HCT116 (cell line): Measurements from ENCODE around the gene DKK2. TPM values are rescaled to one million over a fixed set of nuclear protein-coding genes. Genes with fewer than 3 reads are reported as not detected.

Experiments
- ATAC-seq: fragments of 200-7000 bp; cut with Tn5 transposase; 2 replicates; pipeline ENCODE4 v1.9.1; 2020; ENCODE audit warnings: mild to moderate bottlenecking, moderate library complexity
- BruUV-seq: library from RNA; stranded (reverse); fragments of 400-500 nt; replicated peaks from 2 replicates; lab custom pipeline; 2021; lab: Mats Ljungman, UMichigan
- CTCF ChIA-PET: fragments of 300-600 bp; sonication (Branson Sonifier 250); formaldehyde crosslinking; loops from one replicate; lab custom pipeline; 2021; ENCODE audit warnings: antibody characterized with exemption; lab: Charles Lee
- POLR2A ChIA-PET: fragments of 300-600, 350-600 bp; sonication (Branson Sonifier 250); formaldehyde crosslinking; loops from one replicate; lab custom pipeline; 2021; ENCODE audit warnings: antibody characterized with exemption; lab: Charles Lee
- RAD21 ChIA-PET, 2 experiments: fragments of 300-600 bp; sonication (Branson Sonifier 250); formaldehyde crosslinking; loops; one replicate each; lab custom pipeline; 2023; ENCODE audit warnings: low total read pairs in 2 of 2; ENCODE audit not compliant: uncharacterized antibody in 2 of 2, unreplicated experiment in 2 of 2, low non-redundant PET in 1 of 2; lab: Charles Lee
- DNase-seq: peaks from one replicate; pipeline ENCODE4 v3.0.0-alpha.2; 2010; ENCODE audit warnings: low read depth, low spot score
- H2AFZ ChIP-seq: fragments of 200-600 bp; shearing (Covaris generic), sonication (generic); 2 replicates; pipeline ENCODE4 v1.6.1; 2017; ENCODE audit warnings: low read depth, mixed run types, mixed read lengths, antibody characterized with exemption, low read length; ENCODE audit not compliant: poor library complexity, severe bottlenecking
- H3K27ac ChIP-seq: 2 replicates; pipeline ENCODE4 v1.5.1; 2012; ENCODE audit warnings: low read depth, low read length
- H3K27me3 ChIP-seq: fragments of 200-600 bp; sonication (generic); 2 replicates; pipeline ENCODE4 v1.6.1; 2016; ENCODE audit warnings: mixed run types, low read length, mixed read lengths; ENCODE audit not compliant: insufficient read depth
- H3K36me3 ChIP-seq, 2 experiments: fragments of 200-500 bp in 1 of 2; fragments of 200-600 bp in 1 of 2; sonication (Bioruptor generic) in 1 of 2; sonication (generic) in 1 of 2; 2 replicates each; pipeline versions ENCODE4 v1.5.1 to v1.6.1; 2014 to 2016; ENCODE audit warnings: low read length in 2 of 2, inconsistent platforms in 1 of 2, mixed read lengths in 1 of 2, mixed run types in 1 of 2; ENCODE audit not compliant: insufficient read depth in 2 of 2, control insufficient read depth in 1 of 2
- H3K4me1 ChIP-seq, 2 experiments: fragments of 200-600 bp in 1 of 2; sonication (generic) in 1 of 2; 2 replicates each; pipeline versions ENCODE4 v1.5.1 to v1.6.1; 2012 to 2017; ENCODE audit warnings: low read length in 2 of 2, inconsistent platforms in 1 of 2, mild to moderate bottlenecking in 1 of 2, mixed read lengths in 1 of 2, mixed run types in 1 of 2, moderate library complexity in 1 of 2; ENCODE audit not compliant: insufficient read depth in 2 of 2, control insufficient read depth in 1 of 2
- H3K4me2 ChIP-seq: fragments of 200-600 bp; sonication (generic); 2 replicates; pipeline ENCODE4 v1.6.1; 2017; ENCODE audit warnings: mixed run types, low read length, mixed read lengths
- H3K4me3 ChIP-seq, 2 experiments: fragments of 200-600 bp in 1 of 2; sonication (generic) in 1 of 2; replicated peaks in 1 of 2; 2 replicates each; pipeline ENCODE4 v1.5.1; 2011 to 2016; ENCODE audit warnings: low read length in 2 of 2, control low read depth in 1 of 2, low read depth in 1 of 2, mild to moderate bottlenecking in 1 of 2, mixed read lengths in 1 of 2, mixed run types in 1 of 2
- H3K79me2 ChIP-seq: fragments of 200-600 bp; sonication (generic); 2 replicates; pipeline ENCODE4 v1.6.1; 2017; ENCODE audit warnings: mild to moderate bottlenecking, mixed run types, low read length, moderate library complexity, mixed read lengths; ENCODE audit not compliant: insufficient read depth
- H3K9ac ChIP-seq: fragments of 200-600 bp; sonication (generic); 2 replicates; pipeline ENCODE4 v1.6.1; 2016; ENCODE audit warnings: low read length, mixed read lengths
- H3K9me2 ChIP-seq: fragments of 200-600 bp; sonication (generic), shearing (Covaris generic); 2 replicates; pipeline ENCODE4 v1.6.1; 2017; ENCODE audit warnings: mixed run types, mild to moderate bottlenecking, moderate library complexity; ENCODE audit not compliant: insufficient read depth
- H3K9me3 ChIP-seq, 2 experiments: fragments of 200-500 bp in 1 of 2; fragments of 200-600 bp in 1 of 2; sonication (Bioruptor generic) in 1 of 2; sonication (generic) in 1 of 2; 2 replicates each; pipeline ENCODE4 v1.6.1; 2014 to 2017; ENCODE audit warnings: low read length in 2 of 2, mixed read lengths in 2 of 2, inconsistent platforms in 1 of 2, low read depth in 1 of 2, mild to moderate bottlenecking in 1 of 2, mixed run types in 1 of 2, moderate library complexity in 1 of 2; ENCODE audit not compliant: control insufficient read depth in 1 of 2, insufficient read depth in 1 of 2
- H4K20me1 ChIP-seq: fragments of 200-600 bp; sonication (generic), shearing (Covaris generic); 2 replicates; pipeline ENCODE4 v1.6.1; 2017; ENCODE audit warnings: mixed run types, mild to moderate bottlenecking, moderate library complexity; ENCODE audit not compliant: insufficient read depth
- CBX3 ChIP-seq: IDR thresholded peaks from 2 replicates; pipeline ENCODE4 v1.6.1; 2012; ENCODE audit warnings: low read depth
- ELF1 ChIP-seq: IDR thresholded peaks from 2 replicates; pipeline ENCODE4 v1.6.1; 2012; ENCODE audit warnings: low read depth, borderline replicate concordance
- EZH2 ChIP-seq: fragments of 200-600 bp; sonication (generic); IDR thresholded peaks from 2 replicates; pipeline ENCODE4 v1.6.1; 2017; ENCODE audit warnings: antibody characterized with exemption, mixed run types
- TCF7L2 ChIP-seq: IDR thresholded peaks from 2 replicates; pipeline ENCODE4 v1.7.0; 2011; ENCODE audit warnings: borderline replicate concordance, inconsistent platforms; ENCODE audit not compliant: insufficient read depth, insufficient read length; ENCODE audit errors: extremely low read depth
- intact Hi-C: fragments of 100-400 bp; cut with micrococcal nuclease; formaldehyde crosslinking; loops from 2 replicates; pipeline ENCODE4 v1.10.0; 2022
- total RNA-seq: library from RNA; stranded (reverse); gene quantifications from one replicate; pipeline ENCODE4 v1.2.1, GENCODE V29; 2021; ENCODE audit not compliant: unreplicated experiment
- TF ChIP-seq, protein P1 (sequence below): IDR thresholded peaks from 2 replicates; pipeline ENCODE4 v1.6.1; 2012; ENCODE audit warnings: low read depth
- TF ChIP-seq, protein P2 (sequence below), 3 experiments: fragments of 200-600 bp in 1 of 3; sonication (generic) in 1 of 3; IDR thresholded peaks in 2 of 3; conservative IDR thresholded peaks in 1 of 3; 2 replicates each; pipeline ENCODE4 v1.5.1; 2012 to 2017; ENCODE audit warnings: low read depth in 2 of 3, low read length in 2 of 3, antibody characterized with exemption in 1 of 3, borderline replicate concordance in 1 of 3, control low read depth in 1 of 3, mild to moderate bottlenecking in 1 of 3, mixed read lengths in 1 of 3, mixed run types in 1 of 3, moderate library complexity in 1 of 3; ENCODE audit not compliant: insufficient read depth in 1 of 3

The DKK2 gene
- total RNA-seq, 1 experiment from 2014 or later, result not detected

DNA sequence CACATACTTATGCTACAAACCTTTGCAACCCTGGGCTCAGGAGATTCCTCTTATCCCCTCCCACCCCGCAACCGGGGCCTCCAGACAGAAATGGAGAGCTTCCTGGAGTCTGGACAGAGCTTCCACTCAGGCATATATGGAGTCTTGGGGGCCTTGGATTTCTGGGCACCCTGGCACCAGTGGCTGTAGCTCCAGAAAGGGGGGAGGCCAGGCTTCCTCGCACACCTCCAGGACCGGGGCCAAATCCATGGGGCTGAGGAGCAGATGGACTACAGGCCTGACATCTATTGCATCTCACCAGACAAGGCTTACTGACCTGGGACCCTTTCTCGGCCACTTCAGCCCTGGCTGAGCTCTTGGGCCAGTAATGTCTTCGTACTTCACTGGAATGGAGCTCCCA is 143.3 kb downstream of the DKK2 start (continued):
- TF ChIP-seq, protein P1, sequence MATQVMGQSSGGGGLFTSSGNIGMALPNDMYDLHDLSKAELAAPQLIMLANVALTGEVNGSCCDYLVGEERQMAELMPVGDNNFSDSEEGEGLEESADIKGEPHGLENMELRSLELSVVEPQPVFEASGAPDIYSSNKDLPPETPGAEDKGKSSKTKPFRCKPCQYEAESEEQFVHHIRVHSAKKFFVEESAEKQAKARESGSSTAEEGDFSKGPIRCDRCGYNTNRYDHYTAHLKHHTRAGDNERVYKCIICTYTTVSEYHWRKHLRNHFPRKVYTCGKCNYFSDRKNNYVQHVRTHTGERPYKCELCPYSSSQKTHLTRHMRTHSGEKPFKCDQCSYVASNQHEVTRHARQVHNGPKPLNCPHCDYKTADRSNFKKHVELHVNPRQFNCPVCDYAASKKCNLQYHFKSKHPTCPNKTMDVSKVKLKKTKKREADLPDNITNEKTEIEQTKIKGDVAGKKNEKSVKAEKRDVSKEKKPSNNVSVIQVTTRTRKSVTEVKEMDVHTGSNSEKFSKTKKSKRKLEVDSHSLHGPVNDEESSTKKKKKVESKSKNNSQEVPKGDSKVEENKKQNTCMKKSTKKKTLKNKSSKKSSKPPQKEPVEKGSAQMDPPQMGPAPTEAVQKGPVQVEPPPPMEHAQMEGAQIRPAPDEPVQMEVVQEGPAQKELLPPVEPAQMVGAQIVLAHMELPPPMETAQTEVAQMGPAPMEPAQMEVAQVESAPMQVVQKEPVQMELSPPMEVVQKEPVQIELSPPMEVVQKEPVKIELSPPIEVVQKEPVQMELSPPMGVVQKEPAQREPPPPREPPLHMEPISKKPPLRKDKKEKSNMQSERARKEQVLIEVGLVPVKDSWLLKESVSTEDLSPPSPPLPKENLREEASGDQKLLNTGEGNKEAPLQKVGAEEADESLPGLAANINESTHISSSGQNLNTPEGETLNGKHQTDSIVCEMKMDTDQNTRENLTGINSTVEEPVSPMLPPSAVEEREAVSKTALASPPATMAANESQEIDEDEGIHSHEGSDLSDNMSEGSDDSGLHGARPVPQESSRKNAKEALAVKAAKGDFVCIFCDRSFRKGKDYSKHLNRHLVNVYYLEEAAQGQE, result no peak
- no peak for TF ChIP-seq CBX3

DNA sequence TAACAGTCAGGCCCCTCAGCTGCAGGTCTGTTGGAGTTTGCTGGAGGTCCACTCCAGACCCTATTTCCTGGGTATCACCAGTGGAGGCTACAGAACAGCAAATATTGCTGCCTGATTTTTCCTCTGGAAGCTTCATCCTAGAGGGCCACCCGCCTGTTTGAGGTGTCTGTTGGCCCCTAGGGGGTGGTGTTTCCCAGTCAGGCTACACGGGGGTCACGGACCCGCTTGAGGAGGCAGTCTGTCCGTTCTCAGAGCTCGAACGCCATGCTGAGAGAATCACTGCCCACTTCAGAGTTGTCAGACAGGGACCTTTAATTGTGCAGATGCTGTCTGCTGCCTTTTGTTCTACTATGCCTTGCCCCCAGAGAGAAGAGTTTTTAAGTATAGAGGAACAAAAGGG is 160.8 kb downstream of the DKK2 start:
- Histone ChIP-seq H3K79me2 (no peaks in the 10 kb centered on the region), H3K9me3 (no peaks in the 10 kb centered on the region), H3K36me3 (no peaks in the 10 kb centered on the region), H2AFZ (no peak overlapping the region), H3K4me2 (no peak overlapping the region), H4K20me1 (no peaks in the 10 kb centered on the region), H3K9me2 (no peaks in the 10 kb centered on the region), H3K4me1 (no peaks in the 10 kb centered on the region), H3K9ac (no peak overlapping the region), H3K4me3 (no peak overlapping the region), H3K27me3 (no peaks in the 10 kb centered on the region), H3K27ac (no peak overlapping the region)
- ChIA-PET RAD21 (no interaction called here), POLR2A (no interaction called here), CTCF (no interaction called here)
- BruUV-seq, result no TSS peak
- intact Hi-C loops, result no loop called here
- TF ChIP-seq ELF1 (no peak), EZH2 (no peak), TCF7L2 (no peak)
- TF ChIP-seq, protein P2, sequence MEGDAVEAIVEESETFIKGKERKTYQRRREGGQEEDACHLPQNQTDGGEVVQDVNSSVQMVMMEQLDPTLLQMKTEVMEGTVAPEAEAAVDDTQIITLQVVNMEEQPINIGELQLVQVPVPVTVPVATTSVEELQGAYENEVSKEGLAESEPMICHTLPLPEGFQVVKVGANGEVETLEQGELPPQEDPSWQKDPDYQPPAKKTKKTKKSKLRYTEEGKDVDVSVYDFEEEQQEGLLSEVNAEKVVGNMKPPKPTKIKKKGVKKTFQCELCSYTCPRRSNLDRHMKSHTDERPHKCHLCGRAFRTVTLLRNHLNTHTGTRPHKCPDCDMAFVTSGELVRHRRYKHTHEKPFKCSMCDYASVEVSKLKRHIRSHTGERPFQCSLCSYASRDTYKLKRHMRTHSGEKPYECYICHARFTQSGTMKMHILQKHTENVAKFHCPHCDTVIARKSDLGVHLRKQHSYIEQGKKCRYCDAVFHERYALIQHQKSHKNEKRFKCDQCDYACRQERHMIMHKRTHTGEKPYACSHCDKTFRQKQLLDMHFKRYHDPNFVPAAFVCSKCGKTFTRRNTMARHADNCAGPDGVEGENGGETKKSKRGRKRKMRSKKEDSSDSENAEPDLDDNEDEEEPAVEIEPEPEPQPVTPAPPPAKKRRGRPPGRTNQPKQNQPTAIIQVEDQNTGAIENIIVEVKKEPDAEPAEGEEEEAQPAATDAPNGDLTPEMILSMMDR (IDR thresholded peaks at IDR 0.05 in 2 of 3, conservative IDR thresholded peaks at IDR 0.05 in 1 of 3; ENCODE audit: borderline replicate concordance in 1 of 3, insufficient read depth in 1 of 3, low read depth in 2 of 3, low read length in 2 of 3), result peak in 2 of 3 experiments; percentile 23; a peak in 1 of 6 replicates
- ATAC-seq (no peak), DNase-seq (no peak)
